KMS-11 (cell line): ENCODE results near the gene NXPH4.

Source experiments
- H2AFZ ChIP-seq: fragments of 200-600 bp; sonication (generic); 2 replicates; pipeline ENCODE4 v1.6.1; 2016; ENCODE audit warnings: antibody characterized with exemption, mixed run types, low read depth
- H3K27ac ChIP-seq: fragments of 200-600 bp; sonication (generic); 2 replicates; pipeline ENCODE4 v1.6.1; 2016; ENCODE audit warnings: mild to moderate bottlenecking, mixed run types
- H3K27me3 ChIP-seq: fragments of 200-600 bp; sonication (generic); 2 replicates; pipeline ENCODE4 v1.6.1; 2017; ENCODE audit warnings: mild to moderate bottlenecking, low read depth, mixed run types, moderate library complexity; ENCODE audit not compliant: insufficient read depth
- H3K36me3 ChIP-seq: fragments of 200-600 bp; sonication (generic); 2 replicates; pipeline ENCODE4 v1.6.1; 2017; ENCODE audit warnings: mild to moderate bottlenecking, mixed run types; ENCODE audit not compliant: insufficient read depth
- H3K4me1 ChIP-seq: fragments of 200-600 bp; sonication (generic); 2 replicates; pipeline ENCODE4 v1.6.1; 2016; ENCODE audit warnings: mild to moderate bottlenecking, low read depth, mixed run types; ENCODE audit not compliant: poor library complexity, severe bottlenecking
- H3K4me2 ChIP-seq: fragments of 200-600 bp; sonication (generic); 2 replicates; pipeline ENCODE4 v1.7.0; 2016; ENCODE audit warnings: mild to moderate bottlenecking, mixed run types
- H3K4me3 ChIP-seq: fragments of 200-600 bp; sonication (generic); IDR thresholded peaks from 2 replicates; pipeline ENCODE4 v1.6.1; 2017; ENCODE audit warnings: low read depth, low read length, mixed read lengths; ENCODE audit not compliant: insufficient read depth
- H3K79me2 ChIP-seq: fragments of 200-600 bp; sonication (generic); 2 replicates; pipeline ENCODE4 v1.6.1; 2016; ENCODE audit warnings: low read depth, mixed run types; ENCODE audit not compliant: insufficient read depth
- H3K9ac ChIP-seq: fragments of 200-600 bp; sonication (generic); 2 replicates; pipeline ENCODE4 v1.6.1; 2016; ENCODE audit warnings: mild to moderate bottlenecking, mixed run types
- H4K20me1 ChIP-seq: fragments of 200-600 bp; sonication (generic); 2 replicates; pipeline ENCODE4 v1.6.1; 2016; ENCODE audit warnings: mild to moderate bottlenecking, mixed run types; ENCODE audit not compliant: insufficient read depth
- TF ChIP-seq, protein P1 (sequence below): fragments of 200-600 bp; sonication (generic); conservative IDR thresholded peaks from 2 replicates; pipeline ENCODE4 v1.6.1; 2017; ENCODE audit warnings: low read depth, mild to moderate bottlenecking, antibody characterized with exemption, low read length, moderate library complexity, mixed read lengths

NXPH4 gene

DNA sequence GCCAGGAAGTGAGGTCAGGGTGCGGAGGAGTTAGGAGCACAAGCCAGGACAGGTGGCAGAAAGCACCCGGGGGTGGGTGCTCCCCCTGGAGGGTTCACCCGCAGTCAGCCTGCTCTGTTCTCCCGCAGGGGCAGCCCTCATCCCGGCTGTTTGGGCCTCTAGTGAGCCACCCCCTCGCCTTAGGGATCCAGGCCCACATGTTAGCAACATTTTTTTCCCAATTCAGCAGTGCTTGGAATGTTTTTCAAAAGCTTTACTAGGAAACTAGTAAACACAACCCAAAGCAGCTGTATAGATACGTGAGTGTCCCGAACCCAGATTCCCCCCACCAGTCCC lies 28.5 kb upstream of the NXPH4 start:
- H3K9ac ChIP-seq: no peak overlapping the region
- H3K27me3 ChIP-seq: peaks cover 18% of the 10 kb centered on the region; the same call in 1 of the 2 replicates
- H3K79me2 ChIP-seq: no peaks in the 10 kb centered on the region
- no peak overlapping the region for H2AFZ ChIP-seq
- no peak overlapping the region for H3K27ac ChIP-seq
- no peak overlapping the region for H3K4me2 ChIP-seq
- no peaks in the 10 kb centered on the region for H4K20me1 ChIP-seq
- H3K36me3 ChIP-seq: no peaks in the 10 kb centered on the region
- no peak overlapping the region for H3K4me3 ChIP-seq
- peaks cover 3% of the 10 kb centered on the region for H3K4me1 ChIP-seq
- TF ChIP-seq, protein P1, sequence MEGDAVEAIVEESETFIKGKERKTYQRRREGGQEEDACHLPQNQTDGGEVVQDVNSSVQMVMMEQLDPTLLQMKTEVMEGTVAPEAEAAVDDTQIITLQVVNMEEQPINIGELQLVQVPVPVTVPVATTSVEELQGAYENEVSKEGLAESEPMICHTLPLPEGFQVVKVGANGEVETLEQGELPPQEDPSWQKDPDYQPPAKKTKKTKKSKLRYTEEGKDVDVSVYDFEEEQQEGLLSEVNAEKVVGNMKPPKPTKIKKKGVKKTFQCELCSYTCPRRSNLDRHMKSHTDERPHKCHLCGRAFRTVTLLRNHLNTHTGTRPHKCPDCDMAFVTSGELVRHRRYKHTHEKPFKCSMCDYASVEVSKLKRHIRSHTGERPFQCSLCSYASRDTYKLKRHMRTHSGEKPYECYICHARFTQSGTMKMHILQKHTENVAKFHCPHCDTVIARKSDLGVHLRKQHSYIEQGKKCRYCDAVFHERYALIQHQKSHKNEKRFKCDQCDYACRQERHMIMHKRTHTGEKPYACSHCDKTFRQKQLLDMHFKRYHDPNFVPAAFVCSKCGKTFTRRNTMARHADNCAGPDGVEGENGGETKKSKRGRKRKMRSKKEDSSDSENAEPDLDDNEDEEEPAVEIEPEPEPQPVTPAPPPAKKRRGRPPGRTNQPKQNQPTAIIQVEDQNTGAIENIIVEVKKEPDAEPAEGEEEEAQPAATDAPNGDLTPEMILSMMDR: no peak

DNA sequence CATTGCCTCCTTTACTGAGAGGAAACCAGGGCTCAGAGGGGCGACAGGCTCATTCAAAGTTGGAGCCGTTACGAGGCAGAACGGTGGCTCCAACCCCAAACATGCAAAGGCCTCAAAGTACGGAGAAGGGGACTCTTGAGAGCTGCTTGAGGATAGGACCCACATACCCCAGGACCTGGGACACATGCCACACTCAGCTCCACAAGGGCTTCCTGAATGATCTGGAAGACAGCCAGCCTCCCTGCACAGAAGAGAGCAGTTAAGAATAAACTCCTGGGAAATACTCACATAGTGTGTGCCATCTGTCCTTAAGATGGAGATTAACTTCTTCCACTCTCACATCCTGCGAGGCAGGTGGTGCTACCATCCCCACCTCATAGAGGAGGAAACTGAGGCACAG lies 26.6 kb upstream of the NXPH4 start:
- H3K4me3 ChIP-seq: no peak overlapping the region
- no peak overlapping the region for H3K4me2 ChIP-seq
- no peaks in the 10 kb centered on the region for H3K36me3 ChIP-seq
- H3K27me3 ChIP-seq: peaks cover 36% of the 10 kb centered on the region; the same call in 1 of the 2 replicates
- no peak overlapping the region for H3K9ac ChIP-seq
- no peaks in the 10 kb centered on the region for H3K79me2 ChIP-seq
- no peaks in the 10 kb centered on the region for H3K4me1 ChIP-seq
- no peaks in the 10 kb centered on the region for H4K20me1 ChIP-seq
- no peak overlapping the region for H3K27ac ChIP-seq
- TF ChIP-seq, protein P1: no peak
- no peak overlapping the region for H2AFZ ChIP-seq

DNA sequence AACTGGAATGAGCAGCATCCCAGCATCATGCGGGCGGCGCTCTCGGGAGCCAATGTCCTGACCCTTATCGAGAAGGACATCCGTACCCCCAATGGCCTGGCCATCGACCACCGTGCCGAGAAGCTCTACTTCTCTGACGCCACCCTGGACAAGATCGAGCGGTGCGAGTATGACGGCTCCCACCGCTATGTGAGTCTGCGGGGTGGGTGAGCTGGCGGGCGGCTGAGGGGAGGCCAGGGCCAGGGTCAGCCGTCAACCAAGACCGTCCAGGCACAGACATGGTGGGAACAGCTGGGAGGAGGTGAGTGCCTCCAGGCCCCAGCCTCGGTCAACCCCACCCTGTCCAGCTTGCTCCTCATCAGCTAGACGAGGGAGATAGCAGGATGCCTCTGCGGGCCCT lies 25.8 kb upstream of the NXPH4 start:
- no peak overlapping the region for H2AFZ ChIP-seq
- H3K27me3 ChIP-seq: peaks cover 41% of the 10 kb centered on the region
- H3K79me2 ChIP-seq: no peaks in the 10 kb centered on the region
- no peak overlapping the region for H3K27ac ChIP-seq
- no peak overlapping the region for H3K4me3 ChIP-seq
- no peaks in the 10 kb centered on the region for H3K36me3 ChIP-seq
- TF ChIP-seq, protein P1: no peak
- H3K9ac ChIP-seq: no peak overlapping the region
- H3K4me2 ChIP-seq: no peak overlapping the region
- H3K4me1 ChIP-seq: no peaks in the 10 kb centered on the region
- no peaks in the 10 kb centered on the region for H4K20me1 ChIP-seq

DNA sequence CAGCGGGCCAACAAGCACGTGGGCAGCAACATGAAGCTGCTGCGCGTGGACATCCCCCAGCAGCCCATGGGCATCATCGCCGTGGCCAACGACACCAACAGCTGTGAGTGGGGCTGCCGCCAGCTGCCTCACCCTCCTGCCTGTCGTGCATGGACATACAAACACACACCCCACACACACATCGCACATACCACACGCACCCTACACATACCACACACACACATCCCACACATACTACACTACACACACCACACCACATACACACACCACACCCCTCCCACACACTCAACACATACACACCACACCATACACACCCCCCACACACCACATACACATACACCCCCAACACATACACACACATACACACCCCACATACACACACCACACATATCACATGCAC lies 25.2 kb upstream of the NXPH4 start:
- Histone ChIP-seq H3K9ac (no peak overlapping the region), H3K27ac (no peak overlapping the region), H3K36me3 (no peaks in the 10 kb centered on the region), H2AFZ (no peak overlapping the region), H3K27me3 (peaks cover 46% of the 10 kb centered on the region), H3K4me1 (no peaks in the 10 kb centered on the region), H3K79me2 (no peaks in the 10 kb centered on the region), H3K4me2 (no peak overlapping the region), H4K20me1 (no peaks in the 10 kb centered on the region), H3K4me3 (no peak overlapping the region)
- TF ChIP-seq, protein P1: no peak

DNA sequence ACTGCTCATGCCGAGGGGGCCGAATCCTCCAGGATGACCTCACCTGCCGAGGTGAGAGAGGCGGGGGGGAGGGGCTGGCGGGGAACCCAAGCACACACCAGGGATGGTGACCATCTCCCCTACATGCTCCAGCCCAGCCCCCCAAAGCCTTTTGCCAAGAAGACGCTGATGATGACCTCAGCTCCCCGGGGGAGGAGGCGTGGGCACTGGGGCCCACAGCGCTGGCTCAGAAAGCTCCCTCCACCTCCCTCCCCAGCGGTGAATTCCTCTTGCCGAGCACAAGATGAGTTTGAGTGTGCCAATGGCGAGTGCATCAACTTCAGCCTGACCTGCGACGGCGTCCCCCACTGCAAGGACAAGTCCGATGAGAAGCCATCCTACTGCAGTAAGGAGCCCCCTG lies 23.7 kb upstream of the NXPH4 start:
- no peak overlapping the region for H3K27ac ChIP-seq
- H3K79me2 ChIP-seq: no peaks in the 10 kb centered on the region
- H2AFZ ChIP-seq: no peak overlapping the region
- H3K27me3 ChIP-seq: peaks cover 52% of the 10 kb centered on the region
- TF ChIP-seq, protein P1: no peak
- H3K9ac ChIP-seq: no peak overlapping the region
- no peaks in the 10 kb centered on the region for H3K36me3 ChIP-seq
- H3K4me2 ChIP-seq: no peak overlapping the region
- no peaks in the 10 kb centered on the region for H3K4me1 ChIP-seq
- H4K20me1 ChIP-seq: no peaks in the 10 kb centered on the region
- H3K4me3 ChIP-seq: no peak overlapping the region
